HG02943 (cell line): ENCODE measurements around the gene ASF1A.
A peak's percentile ranks its signal among the peaks of the same experiment; 100 is the strongest.

Experiments used
- ATAC-seq: cut with Tn5 transposase; IDR thresholded peaks from one replicate; pipeline ENCODE4 v1.9.1; 2021; ENCODE audit warnings: mild to moderate bottlenecking, low read depth, moderate library complexity; ENCODE audit not compliant: unreplicated experiment

Gene ASF1A

GRCh38 chr6:118912646-118913045 lies 18.7 kb downstream of the ASF1A start:
- no peak for ATAC-seq

- no peak for ATAC-seq
These were observed 19.2 kb downstream of the ASF1A start for GRCh38 chr6:118913161-118913560.

DNA sequence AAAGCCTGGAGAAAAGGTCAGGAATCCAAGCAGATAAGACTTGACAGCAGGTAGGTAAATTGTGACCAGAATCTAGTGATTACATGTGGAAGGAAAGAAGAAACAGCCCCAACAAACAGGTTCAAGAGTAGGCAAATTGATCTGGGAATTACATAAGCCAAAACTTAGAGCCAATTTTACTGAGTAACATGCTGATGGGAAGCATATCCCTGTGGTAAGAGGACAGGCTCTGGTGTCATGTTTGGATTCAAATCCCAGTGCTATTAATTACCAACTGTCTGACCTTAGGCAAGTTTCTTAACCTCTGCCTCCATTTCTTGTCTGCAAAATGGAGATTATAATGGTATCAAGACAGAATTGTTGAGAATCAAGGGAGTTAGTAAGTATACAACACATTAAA lies 20.6 kb downstream of the ASF1A start:
- ATAC-seq, result no peak

- ATAC-seq, result no peak
These were observed 23.8 kb downstream of the ASF1A start for GRCh38 chr6:118917546-118918328.

DNA sequence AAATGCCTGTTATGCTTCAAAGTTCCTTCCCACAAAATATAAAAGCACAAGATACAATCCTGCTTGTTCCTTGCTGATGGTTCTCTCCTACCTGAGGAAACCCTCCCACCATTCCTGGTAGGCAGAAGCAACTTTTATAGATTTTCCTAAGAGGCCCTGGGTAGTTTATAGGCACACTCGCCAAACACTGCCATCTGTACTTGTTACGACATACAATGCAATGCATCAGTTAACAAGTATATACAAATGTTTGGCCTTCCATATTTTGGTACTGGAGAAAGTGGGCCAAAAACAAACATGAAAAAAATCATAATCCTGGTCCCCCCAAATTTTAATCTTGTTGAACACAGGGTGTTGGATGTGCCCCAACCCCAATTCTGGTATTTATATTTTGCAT lies 24.4 kb downstream of the ASF1A start:
- ATAC-seq, result no peak

GRCh38 chr6:118921084-118921483 lies 27.1 kb downstream of the ASF1A start:
- no peak for ATAC-seq

GRCh38 chr6:118923035-118923434 lies 29.1 kb downstream of the ASF1A start:
- ATAC-seq, result no peak

DNA sequence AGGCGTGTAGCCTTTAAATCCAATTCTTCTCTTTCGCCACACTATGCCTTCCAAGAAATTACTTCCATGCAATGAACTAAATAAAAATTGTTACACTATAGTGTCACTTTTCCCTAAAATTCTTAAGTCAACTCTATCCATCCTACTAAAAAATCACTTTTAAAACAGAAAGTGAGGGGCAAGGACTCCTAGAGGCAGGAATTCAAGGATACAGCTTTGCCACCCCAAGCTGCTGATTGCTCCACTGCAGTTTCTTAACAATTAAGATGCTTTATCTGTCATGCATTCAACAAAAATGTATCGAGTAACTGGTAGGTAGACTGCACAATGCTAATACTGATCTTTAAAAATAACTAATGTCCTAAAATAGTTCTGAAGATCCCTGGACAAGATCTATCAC lies 36.7 kb downstream of the ASF1A start:
- no peak for ATAC-seq

DNA sequence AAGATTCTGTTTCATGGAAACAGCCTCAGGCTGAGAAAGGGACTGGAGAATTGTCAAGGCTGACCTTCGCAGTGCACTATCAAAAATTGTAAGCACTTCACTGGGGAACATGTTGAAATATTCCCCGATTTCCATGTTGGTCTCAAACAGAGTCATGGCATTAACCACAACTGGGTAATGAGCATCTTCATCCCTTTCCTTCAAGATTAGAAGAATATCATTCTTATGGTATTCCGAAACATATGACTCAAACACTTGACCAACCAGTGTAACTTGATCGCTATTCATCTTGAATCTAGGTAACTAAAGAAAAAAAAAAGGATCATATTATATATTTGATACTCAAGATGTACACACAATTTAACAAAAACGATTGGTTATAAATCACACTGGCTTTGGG lies 37.5 kb downstream of the ASF1A start:
- ATAC-seq, result no peak

DNA sequence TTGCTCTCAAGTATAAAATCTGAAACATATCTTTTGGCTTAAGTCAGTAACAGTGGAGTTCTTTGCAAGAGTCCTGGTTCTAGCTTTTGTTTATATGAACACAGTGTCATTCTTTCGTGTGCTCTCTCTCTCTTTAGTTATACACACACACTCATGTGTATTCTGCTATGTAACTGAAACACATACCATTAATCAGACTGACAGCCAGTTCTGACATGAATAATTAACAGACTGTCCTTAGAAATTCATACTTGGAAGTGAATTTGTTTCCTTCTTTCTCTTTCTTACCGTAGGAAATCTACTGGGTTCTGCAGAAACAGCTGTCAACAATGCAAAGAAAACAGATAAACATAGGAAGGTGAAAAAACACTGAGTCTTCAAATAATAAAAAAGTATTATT lies 38.5 kb downstream of the ASF1A start:
- no peak for ATAC-seq

GRCh38 chr6:118933855-118934460 lies 40.0 kb downstream of the ASF1A start:
- ATAC-seq, result peak; percentile 10

DNA sequence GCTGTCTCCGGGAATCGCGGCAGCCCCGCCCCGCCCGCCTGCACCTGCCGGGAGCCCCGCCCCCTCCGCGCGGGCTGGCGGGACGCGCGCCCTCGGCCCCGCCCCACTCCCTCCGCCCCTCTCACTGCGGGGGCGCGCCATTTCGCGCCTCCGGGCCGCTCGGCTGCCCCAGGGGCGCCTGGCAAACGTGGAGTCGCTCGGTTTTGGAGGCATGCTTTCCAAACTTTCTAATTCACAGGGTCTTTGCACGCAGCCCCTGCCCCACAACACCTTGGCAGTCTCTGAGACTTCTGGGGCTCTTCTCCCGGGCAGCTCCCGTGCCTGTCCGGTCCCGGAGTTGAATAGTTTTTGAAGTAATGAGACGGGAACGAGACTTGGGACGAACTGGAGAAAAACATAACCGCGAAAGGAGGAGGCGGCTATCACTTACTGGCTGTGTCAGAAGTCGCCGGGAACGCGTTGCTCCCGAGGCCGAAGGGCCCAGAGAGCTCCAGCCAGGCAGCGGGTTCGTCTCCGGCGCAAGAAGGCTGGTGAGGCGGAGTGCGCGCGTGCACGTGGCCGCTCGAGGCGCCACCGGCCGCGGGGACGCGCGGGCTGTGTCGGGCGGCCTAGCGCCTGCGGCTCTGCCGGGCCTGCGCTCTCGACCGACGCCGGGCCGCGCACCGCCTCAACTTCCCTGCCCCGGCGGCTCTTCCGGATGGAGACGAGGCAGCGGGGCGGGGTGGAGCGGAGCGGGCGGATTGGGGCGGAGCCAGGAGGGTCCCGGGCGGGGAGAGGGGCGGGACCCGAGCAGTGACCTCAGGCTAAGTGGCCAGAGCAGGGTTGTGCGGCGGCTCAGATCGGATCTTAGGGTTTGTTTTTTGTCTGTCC lies 40.7 kb downstream of the ASF1A start, which contains the start of gene MCM9:
Gene MCM9 (minus strand): TSS at position 699 of the 870 bp plus-strand sequence. CDS start 3,436 bp downstream, outside the sequence.
- ATAC-seq, result peak; percentile 91

- peak; percentile 4 for ATAC-seq
These were observed 41.3 kb downstream of the ASF1A start for GRCh38 chr6:118935331-118935668.

- no peak for ATAC-seq
These were observed 42.2 kb downstream of the ASF1A start for GRCh38 chr6:118935978-118936703.

DNA sequence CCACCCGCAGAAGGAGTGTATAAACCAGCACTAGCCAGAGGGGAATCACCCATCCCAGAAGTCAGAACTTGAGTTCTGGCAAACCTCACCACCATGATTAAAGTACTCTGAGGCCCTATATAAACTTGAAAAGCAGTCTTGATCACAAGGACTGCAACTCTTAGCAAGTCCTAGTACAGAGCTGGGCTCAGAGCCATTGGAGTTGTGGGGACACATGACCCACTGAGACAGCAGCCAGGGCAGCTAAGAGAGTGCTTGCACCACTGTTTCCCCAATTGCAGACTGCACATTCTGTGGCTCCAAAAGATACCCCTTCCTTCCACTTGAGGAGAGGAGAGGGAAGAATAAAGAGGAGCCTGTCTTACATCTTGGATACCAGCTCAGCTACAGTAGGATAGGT lies 45.7 kb downstream of the ASF1A start:
- no peak for ATAC-seq

GRCh38 chr6:118940770-118941169 lies 46.8 kb downstream of the ASF1A start:
- no peak for ATAC-seq

DNA sequence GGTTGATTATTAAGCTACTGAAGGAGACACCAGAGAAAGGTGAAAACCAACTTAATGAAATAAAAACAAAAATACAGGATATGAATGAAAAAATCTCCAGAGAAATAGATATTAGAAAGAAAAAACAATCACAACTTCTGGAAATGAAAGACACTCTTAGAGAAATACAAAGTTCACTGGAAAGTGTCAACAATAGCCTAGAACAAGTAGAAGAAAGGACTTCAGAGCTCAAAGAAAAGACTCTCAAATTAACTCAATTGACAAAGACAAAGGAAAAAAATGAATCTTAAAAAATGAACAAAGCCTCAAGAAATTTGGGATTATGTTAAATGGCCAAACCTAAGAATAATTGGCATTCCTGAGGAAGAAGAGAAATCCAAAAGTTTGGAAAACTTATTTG lies 51.3 kb downstream of the ASF1A start:
- ATAC-seq, result no peak

DNA sequence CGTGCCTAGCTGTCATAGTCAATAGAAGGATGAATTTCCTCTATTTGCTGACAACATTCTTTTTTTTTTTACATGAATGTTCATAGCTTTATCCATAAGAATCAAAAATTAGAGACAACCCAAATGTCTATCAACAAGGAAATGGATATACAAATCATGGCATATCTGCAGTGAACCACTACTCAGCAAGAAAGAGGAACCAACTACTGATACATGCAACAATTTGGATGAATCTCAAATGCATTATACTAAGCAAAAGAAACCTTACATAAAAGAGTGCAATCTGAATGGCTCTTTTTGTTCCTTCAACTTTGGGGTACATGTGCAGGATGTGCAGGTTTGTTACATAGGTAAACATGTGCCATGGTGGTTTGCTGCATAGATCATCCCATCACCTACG lies 58.7 kb downstream of the ASF1A start:
- no peak for ATAC-seq

DNA sequence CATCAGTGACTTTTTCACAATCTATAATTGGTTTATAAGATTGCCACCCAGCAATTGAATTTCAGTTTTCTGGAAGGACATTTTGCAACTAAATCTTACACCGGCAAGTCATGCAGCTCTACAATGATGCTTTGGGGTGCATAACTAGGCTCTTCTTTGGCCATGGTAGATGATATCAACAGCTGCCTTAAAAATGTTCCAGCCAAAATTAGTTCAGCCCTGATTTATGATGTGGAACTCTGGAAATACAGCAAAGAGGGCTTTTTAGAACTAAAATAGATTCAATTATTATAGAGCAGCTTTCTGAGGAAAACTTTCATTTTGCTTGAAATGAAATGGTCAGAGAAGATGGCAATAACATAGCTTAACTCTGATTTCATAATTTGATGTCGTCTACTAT lies 59.4 kb downstream of the ASF1A start:
- ATAC-seq, result no peak
